ENCODE results near the gene CDH15.
"Not testable (repeated sequence)": the region's sequence is repeated elsewhere in the genome, so short reads cannot be mapped to it uniquely, and the experiment has no call there.

Gene CDH15

GRCh38 chr16:89233678-89234490 is 62.3 kb downstream of the CDH15 start:
- no peaks in the 10 kb centered on the region for H3K27me3 ChIP-seq (ENCODE audit: insufficient read depth, low read depth, severe bottlenecking)
- TF ChIP-seq CTCF (IDR thresholded peaks at IDR 0.05; ENCODE audit: low read depth, low read length): no peak
- no peak overlapping the region for H3K27ac ChIP-seq
- no peaks in the 10 kb centered on the region for H3K36me3 ChIP-seq
- no peak overlapping the region for H3K4me3 ChIP-seq (ENCODE audit: low read depth, low read length)
- DNase-seq: no peak
- H3K9me3 ChIP-seq (ENCODE audit: severe bottlenecking): no peaks in the 10 kb centered on the region

- H3K9me3 ChIP-seq (ENCODE audit: severe bottlenecking): no peaks in the 10 kb centered on the region
- H3K27me3 ChIP-seq (ENCODE audit: insufficient read depth, low read depth, severe bottlenecking): no peaks in the 10 kb centered on the region
- H3K4me3 ChIP-seq (ENCODE audit: low read depth, low read length): no peak overlapping the region
- no peak for TF ChIP-seq CTCF (IDR thresholded peaks at IDR 0.05; ENCODE audit: low read depth, low read length)
- no peak for DNase-seq
- no peak overlapping the region for H3K27ac ChIP-seq
- no peaks in the 10 kb centered on the region for H3K36me3 ChIP-seq
These were observed 66.2 kb downstream of the CDH15 start for GRCh38 chr16:89237733-89238132.

GRCh38 chr16:89241187-89242007 is 69.8 kb downstream of the CDH15 start:
- peak overlapping the region; percentile 56 for H3K4me3 ChIP-seq (ENCODE audit: low read depth, low read length)
- peak; percentile 48 for DNase-seq
- TF ChIP-seq CTCF (IDR thresholded peaks at IDR 0.05; ENCODE audit: low read depth, low read length): no peak
- H3K27me3 ChIP-seq (ENCODE audit: insufficient read depth, low read depth, severe bottlenecking): no peaks in the 10 kb centered on the region
- H3K36me3 ChIP-seq: no peaks in the 10 kb centered on the region
- H3K27ac ChIP-seq: peak overlapping the region; percentile 84
- H3K9me3 ChIP-seq (ENCODE audit: severe bottlenecking): no peaks in the 10 kb centered on the region

GRCh38 chr16:89242795-89243200 is 71.2 kb downstream of the CDH15 start:
- no peak overlapping the region for H3K27ac ChIP-seq
- H3K27me3 ChIP-seq (ENCODE audit: insufficient read depth, low read depth, severe bottlenecking): no peaks in the 10 kb centered on the region
- no peak for TF ChIP-seq CTCF (IDR thresholded peaks at IDR 0.05; ENCODE audit: low read depth, low read length)
- H3K36me3 ChIP-seq: no peaks in the 10 kb centered on the region
- no peak for DNase-seq
- H3K9me3 ChIP-seq (ENCODE audit: severe bottlenecking): no peaks in the 10 kb centered on the region
- H3K4me3 ChIP-seq (ENCODE audit: low read depth, low read length): no peak overlapping the region

- Histone ChIP-seq H3K36me3 (no peaks in the 10 kb centered on the region), H3K4me3 (ENCODE audit: low read depth, low read length) (no peak overlapping the region), H3K27me3 (ENCODE audit: insufficient read depth, low read depth, severe bottlenecking) (no peaks in the 10 kb centered on the region), H3K9me3 (ENCODE audit: severe bottlenecking) (no peaks in the 10 kb centered on the region), H3K27ac (no peak overlapping the region)
- TF ChIP-seq CTCF (IDR thresholded peaks at IDR 0.05; ENCODE audit: low read depth, low read length): no peak
- no peak for DNase-seq
These were observed 72.1 kb downstream of the CDH15 start for GRCh38 chr16:89243664-89244063.

- not testable (repeated sequence) for H3K27ac ChIP-seq; DNase-seq; H3K9me3 ChIP-seq (ENCODE audit: severe bottlenecking); H3K27me3 ChIP-seq (ENCODE audit: insufficient read depth, low read depth, severe bottlenecking); H3K36me3 ChIP-seq; H3K4me3 ChIP-seq (ENCODE audit: low read depth, low read length)
These were observed 72.7 kb downstream of the CDH15 start for GRCh38 chr16:89244264-89244663.
